ENCODE results near the gene DLD.
"Not testable (repeated sequence)": the region's sequence is repeated elsewhere in the genome, so short reads cannot be mapped to it uniquely, and the experiment has no call there.

- not testable (repeated sequence) for TF ChIP-seq CTCF, POLR2A (IDR thresholded peaks at IDR 0.05)
These were observed 1.4 kb downstream of the DLD start for GRCh38 chr7:107892367-107892741.

All from testis (tissue), 2 donors.